Erythroblast (primary cell): ENCODE measurements around the gene SGIP1.

Experiments
- GATA1 ChIP-seq: IDR thresholded peaks from 2 replicates; pipeline ENCODE4 v1.6.1; 2011; ENCODE audit warnings: low read depth, mild to moderate bottlenecking, control low read depth, low read length, moderate library complexity
- POLR2A ChIP-seq: IDR thresholded peaks from 2 replicates; pipeline ENCODE4 v1.6.1; 2011; ENCODE audit warnings: mild to moderate bottlenecking, low read length

DNA sequence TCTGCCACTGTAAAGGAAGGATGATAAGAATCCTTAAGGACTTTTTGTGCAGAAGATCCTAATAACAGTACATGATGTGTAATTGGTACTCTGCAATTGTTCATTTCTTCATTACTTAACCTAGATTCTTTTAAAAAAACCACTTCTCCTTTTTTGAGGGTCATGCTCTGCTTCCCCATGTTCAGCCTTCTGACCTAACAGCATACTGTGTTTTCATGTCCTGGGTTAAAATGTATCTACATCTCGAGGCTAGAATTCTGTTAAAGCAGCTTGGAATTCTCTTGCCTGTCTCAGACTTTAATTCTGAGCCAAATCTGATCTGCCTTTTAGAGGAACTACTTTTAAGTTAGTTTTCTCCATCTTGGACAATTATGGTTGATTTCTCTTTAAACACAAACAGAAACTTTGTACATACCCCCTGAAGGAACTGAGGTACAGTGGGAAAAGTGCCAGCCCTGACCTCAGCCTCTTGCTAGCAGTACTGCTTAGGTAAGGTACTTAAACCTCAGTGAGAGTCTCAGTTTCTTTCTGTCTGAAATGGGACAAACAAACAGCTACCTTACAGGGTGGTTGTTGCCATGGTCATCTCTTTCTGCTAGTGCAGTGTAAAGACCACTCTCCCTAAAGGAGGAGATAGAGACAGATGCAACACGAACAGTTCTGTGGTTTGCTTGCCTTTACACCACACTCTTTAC lies 115.1 kb downstream of the SGIP1 start:
- TF ChIP-seq POLR2A = no peak
- TF ChIP-seq GATA1 = no peak
